ENCODE results near the gene AMOT. TPM values are rescaled to one million over a fixed set of nuclear protein-coding genes. Genes with fewer than 3 reads are reported as not detected.

The AMOT gene
- total RNA-seq, 2 experiments from 2014 or later: 1.1 to 1.4 TPM

DNA sequence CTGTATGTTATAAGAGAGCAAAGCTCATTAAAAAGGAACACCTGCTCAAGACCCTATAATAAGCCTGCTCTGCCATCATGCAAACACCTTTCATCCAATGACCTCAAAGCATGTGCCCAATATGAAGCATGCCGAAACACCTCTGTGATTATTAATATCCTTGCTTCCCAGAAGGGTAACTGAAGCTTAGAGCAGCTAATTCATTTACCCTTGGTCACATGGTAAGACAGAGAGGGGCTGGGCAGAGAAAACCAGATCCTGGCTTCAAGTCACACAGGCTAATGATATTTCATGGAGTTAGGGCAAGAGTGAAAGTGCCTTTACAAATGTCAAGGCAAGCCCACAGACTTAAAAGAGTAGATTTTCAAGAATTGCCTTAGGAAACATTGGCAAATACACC lies 5.6 kb downstream of the AMOT start:
- POLR2A ChIA-PET: no interaction called here
- H3K36me3 Mint-ChIP-seq: no peaks in the 10 kb centered on the region

DNA sequence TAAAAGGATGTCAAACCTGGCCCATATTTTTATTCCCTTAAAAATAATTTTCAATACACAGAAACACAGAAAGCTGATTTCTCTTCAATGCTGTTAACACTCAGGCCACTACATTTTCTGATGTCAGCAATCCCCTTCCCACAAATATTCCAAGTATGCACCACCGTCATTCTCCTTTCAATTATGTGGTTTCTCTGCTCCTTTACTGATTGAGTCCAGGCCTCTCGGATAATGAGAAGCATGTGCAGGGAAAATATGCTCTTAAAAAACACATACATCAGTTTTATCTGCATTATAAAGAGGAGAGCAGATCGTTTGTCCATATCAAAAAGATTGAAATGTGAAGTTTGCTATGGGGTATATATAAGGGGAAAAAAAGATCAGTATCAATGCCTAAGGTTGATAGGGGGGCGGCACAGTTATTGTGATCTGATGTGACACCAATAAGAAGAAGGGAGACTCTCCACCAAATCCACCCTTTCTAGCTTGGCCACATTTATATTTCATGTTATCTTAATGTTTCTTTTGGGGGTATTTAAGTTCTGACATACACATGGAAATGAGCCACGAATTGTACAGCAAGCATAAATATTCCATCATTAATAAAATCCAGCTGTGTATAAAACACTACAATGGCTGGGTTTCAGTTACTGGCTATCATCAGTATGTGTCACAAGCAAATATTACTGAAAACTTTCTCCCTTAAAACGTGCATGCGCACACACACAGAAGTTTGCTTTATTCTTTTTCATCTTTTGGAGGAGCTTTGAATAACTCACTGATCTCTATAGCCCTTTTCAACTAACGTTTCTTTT lies 6.4 kb downstream of the AMOT start:
- intact Hi-C loops (cut with micrococcal nuclease): no loop called here
- no peaks in the 10 kb centered on the region for H3K27me3 Mint-ChIP-seq
- H3K4me1 Mint-ChIP-seq (ENCODE audit: low read depth): no peaks in the 10 kb centered on the region
- no peaks in the 10 kb centered on the region for H3K36me3 Mint-ChIP-seq
- no peak overlapping the region for H3K4me3 Mint-ChIP-seq
- POLR2A ChIA-PET: no interaction called here
- DNase-seq: no peak
- no peaks in the 10 kb centered on the region for H3K9me3 Mint-ChIP-seq
- H3K27ac Mint-ChIP-seq: no peak overlapping the region
- CTCF ChIA-PET: no interaction called here

More for the DNA sequence above, 5.6 kb downstream of the AMOT start:
- no peak overlapping the region for H3K4me3 Mint-ChIP-seq
- H3K27ac Mint-ChIP-seq: no peak overlapping the region
- peaks cover 5% of the 10 kb centered on the region for H3K4me1 Mint-ChIP-seq (ENCODE audit: low read depth)
- no peaks in the 10 kb centered on the region for H3K9me3 Mint-ChIP-seq
- intact Hi-C loops (cut with micrococcal nuclease): no loop called here
- no peak for DNase-seq
- H3K27me3 Mint-ChIP-seq: no peaks in the 10 kb centered on the region
- CTCF ChIA-PET: no interaction called here

DNA sequence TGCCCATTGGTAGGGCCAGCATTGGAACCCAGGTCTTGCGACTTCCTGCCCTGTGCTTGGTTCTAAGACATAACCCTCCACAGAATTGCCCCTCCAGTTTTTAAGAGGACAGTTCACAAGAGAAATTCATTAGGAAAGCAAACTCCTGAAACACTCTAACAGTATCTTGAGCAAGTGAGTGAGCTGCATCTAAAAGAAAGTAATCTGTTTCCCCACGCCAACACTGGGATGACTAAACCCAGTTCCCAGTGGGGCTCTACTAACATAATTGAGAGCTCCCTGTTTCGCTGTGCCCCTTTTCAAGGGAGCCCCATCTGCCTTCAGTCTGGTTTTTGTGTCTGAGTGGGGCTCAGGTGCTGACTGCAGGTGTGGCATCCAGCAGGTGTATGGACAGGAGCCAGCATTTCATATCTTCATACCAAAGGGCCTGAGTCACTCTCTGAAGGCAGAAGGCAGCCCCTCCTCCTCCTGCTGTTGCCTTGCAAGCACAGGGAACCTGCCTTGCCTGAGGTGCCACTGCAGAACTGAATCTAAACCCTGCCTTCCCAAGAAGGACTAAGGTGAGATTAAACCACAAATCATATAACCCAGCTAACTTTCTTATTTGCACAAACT lies 8.0 kb downstream of the AMOT start:
- H3K9me3 Mint-ChIP-seq: no peaks in the 10 kb centered on the region
- no peaks in the 10 kb centered on the region for H3K36me3 Mint-ChIP-seq
- POLR2A ChIA-PET: no interaction called here
- intact Hi-C loops (cut with micrococcal nuclease): no loop called here
- no peak for DNase-seq
- no peaks in the 10 kb centered on the region for H3K4me1 Mint-ChIP-seq (ENCODE audit: low read depth)
- H3K4me3 Mint-ChIP-seq: no peak overlapping the region
- CTCF ChIA-PET: no interaction called here
- no peak overlapping the region for H3K27ac Mint-ChIP-seq
- no peaks in the 10 kb centered on the region for H3K27me3 Mint-ChIP-seq

DNA sequence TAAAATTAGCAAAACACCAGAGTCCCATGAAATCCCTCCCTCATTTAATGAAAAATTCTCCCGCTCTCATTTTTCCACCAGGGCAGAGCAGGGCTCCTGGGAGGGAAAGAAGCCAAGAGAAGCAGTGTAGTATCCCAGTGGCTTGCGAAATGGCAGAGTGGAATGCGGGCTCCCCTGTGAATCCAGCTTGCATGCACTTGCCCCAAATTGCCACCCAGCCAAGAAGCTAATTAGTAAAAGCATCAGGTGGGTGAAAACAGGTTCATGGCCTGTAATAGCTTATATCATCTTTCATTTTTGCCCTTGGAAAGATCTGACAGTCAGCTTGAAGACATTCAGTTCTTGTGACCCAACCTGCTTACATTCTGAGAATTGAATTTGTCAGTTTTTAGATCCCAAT lies 10.1 kb downstream of the AMOT start:
- no peaks in the 10 kb centered on the region for H3K4me1 Mint-ChIP-seq (ENCODE audit: low read depth)
- intact Hi-C loops (cut with micrococcal nuclease): no loop called here
- H3K4me3 Mint-ChIP-seq: no peak overlapping the region
- no peak for DNase-seq
- no peaks in the 10 kb centered on the region for H3K36me3 Mint-ChIP-seq
- H3K9me3 Mint-ChIP-seq: no peaks in the 10 kb centered on the region
- ChIA-PET CTCF (no interaction called here), POLR2A (no interaction called here)
- H3K27me3 Mint-ChIP-seq: no peaks in the 10 kb centered on the region
- no peak overlapping the region for H3K27ac Mint-ChIP-seq

DNA sequence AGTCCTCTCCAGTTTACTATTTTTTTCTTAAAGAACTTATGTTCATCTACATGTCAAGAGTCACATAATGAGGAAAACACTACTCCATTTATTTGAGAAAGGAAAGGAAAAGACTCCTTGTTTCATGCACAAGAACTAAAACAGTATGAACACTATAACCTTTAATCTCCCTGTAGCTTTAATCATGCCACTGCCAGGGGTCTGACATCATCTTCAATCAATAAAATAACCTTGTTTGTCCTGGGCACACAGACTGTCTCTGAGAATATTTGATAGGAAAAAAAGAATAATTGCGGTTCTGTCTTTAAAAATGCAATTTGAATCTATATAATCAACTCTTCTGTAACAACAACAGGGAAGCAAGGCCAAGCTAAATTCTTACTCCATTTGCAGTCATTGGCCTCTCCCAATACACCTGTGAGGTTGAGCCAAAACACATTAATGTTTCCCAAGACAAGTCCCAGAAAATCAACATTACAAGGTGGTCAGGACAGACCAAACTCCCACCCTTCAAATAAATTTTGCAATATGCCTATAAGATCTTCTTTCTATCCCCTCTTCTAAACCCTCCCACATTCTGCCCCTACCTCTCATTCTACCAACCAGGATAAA lies 13.2 kb downstream of the AMOT start:
- Mint-ChIP-seq H3K27ac (no peak overlapping the region), H3K4me1 (ENCODE audit: low read depth) (no peaks in the 10 kb centered on the region), H3K27me3 (no peaks in the 10 kb centered on the region), H3K4me3 (no peak overlapping the region), H3K9me3 (no peaks in the 10 kb centered on the region), H3K36me3 (no peaks in the 10 kb centered on the region)
- CTCF ChIA-PET: no interaction called here
- no peak for DNase-seq
- intact Hi-C loops (cut with micrococcal nuclease): no loop called here
- POLR2A ChIA-PET: no interaction called here

DNA sequence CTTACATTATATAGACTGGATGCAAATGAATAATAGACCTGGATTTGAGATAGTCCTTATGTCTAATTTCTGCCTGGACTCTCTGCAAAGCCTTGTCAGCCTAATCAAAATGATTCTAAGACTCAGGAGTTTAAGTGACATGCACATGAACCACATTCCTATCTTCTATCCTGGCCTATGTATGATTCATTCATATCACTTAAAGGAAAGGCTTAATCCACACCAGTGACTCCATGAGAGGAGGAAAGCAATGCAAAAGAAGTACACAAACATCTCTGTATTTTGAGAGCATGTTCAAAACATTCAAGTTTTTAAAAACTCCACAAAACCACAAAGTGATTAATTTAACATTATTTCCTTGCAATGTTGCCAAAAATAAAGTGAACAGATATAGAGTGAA lies 14.6 kb downstream of the AMOT start:
- Mint-ChIP-seq H3K9me3 (no peaks in the 10 kb centered on the region), H3K4me1 (ENCODE audit: low read depth) (no peaks in the 10 kb centered on the region), H3K36me3 (no peaks in the 10 kb centered on the region), H3K27me3 (no peaks in the 10 kb centered on the region), H3K4me3 (no peak overlapping the region), H3K27ac (no peak overlapping the region)
- ChIA-PET POLR2A (no interaction called here), CTCF (no interaction called here)
- intact Hi-C loops (cut with micrococcal nuclease): no loop called here
- DNase-seq: no peak

DNA sequence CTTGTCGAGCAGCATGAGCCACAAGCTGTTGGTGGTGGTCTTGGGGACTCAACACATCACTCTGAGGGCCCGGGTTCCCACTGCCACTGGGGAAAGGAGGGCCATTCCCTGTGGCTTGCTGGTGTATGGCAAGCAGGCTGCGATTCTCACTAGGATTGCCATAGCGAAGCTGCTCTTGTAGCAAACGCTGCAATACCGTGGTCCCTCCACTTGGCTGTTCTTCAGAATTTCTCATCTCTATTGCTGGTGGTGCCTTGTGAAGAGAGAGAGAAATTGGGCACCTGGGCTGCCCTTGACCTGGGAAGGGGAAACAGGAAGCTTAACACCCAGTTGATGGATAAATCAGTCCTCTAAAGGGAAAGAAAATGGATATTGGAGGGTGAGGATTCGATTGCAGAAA lies 17.7 kb downstream of the AMOT start:
- Mint-ChIP-seq H3K4me1 (ENCODE audit: low read depth) (peaks cover 8% of the 10 kb centered on the region), H3K36me3 (no peaks in the 10 kb centered on the region), H3K4me3 (no peak overlapping the region), H3K27ac (no peak overlapping the region), H3K9me3 (no peaks in the 10 kb centered on the region), H3K27me3 (no peaks in the 10 kb centered on the region)
- intact Hi-C loops (cut with micrococcal nuclease): no loop called here
- CTCF ChIA-PET: no interaction called here
- POLR2A ChIA-PET: no interaction called here
- DNase-seq: no peak

DNA sequence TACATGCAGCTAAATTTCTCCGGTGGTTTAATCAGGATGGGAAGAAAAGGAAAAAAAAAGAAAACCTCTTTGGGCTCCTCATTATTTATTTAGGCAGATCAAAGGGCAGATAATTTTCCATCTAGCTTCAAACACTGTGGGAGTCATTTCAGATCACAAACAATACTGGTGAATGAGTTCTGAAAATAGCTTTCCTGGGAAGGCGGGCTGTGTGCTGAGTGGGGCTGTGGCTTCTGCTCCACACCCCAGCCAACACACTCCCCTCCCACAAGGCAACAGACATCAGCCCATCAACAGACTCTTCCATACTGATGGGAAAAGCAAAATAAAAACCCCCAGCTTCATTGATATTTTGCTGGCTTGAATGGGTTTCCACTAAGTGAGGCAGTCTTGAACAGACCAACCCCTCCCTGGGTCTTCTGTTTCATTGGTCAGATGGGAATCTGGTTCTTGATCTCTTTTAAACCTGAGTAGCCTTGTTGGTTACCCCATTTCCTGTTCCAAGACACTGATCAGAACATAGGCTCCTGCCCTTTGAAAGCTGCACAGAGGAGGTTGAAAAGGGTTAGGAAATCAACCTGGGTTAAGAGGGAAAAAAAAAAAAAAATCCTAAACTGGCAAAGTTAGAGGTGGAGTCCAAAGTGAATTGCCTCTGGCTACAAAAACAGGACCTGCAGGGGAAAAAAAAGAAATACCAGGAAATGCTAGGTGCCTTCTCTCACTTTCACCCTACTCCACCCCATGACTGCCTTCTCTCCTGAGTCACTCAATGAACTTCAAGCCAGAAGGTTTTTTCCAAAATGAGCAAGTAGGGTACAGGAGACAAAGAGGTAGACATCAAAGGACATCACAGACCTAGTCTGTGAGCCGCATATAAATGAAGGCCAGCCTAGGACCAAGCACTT lies 20.0 kb downstream of the AMOT start:
- H3K36me3 Mint-ChIP-seq: no peaks in the 10 kb centered on the region
- CTCF ChIA-PET: no interaction called here
- H3K4me3 Mint-ChIP-seq: no peak overlapping the region
- no peaks in the 10 kb centered on the region for H3K9me3 Mint-ChIP-seq
- intact Hi-C loops (cut with micrococcal nuclease): no loop called here
- peaks cover 8% of the 10 kb centered on the region for H3K4me1 Mint-ChIP-seq (ENCODE audit: low read depth)
- no peaks in the 10 kb centered on the region for H3K27me3 Mint-ChIP-seq
- POLR2A ChIA-PET: no interaction called here
- DNase-seq: no peak
- no peak overlapping the region for H3K27ac Mint-ChIP-seq

DNA sequence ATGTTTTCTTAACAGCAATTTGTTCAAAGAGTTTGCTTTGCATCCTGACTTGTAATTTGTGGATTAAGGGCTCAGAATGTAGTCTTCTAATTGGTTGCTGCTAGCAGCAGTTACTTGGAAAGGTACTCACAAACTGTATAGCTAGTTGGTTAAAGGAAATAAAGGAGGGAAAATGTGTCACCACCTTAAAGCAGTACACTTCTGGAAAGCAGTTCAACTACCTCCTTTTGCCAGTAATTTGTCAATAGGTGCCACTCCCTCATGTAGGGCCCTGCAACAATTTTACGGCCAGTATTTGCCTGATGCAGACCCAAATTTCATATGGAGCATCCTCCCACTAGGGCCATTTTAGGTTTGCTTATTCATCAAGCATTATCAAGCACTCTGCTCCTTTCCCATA lies 20.8 kb downstream of the AMOT start:
- POLR2A ChIA-PET: no interaction called here
- DNase-seq: no peak
- Mint-ChIP-seq H3K27me3 (no peaks in the 10 kb centered on the region), H3K9me3 (no peaks in the 10 kb centered on the region), H3K4me3 (no peak overlapping the region), H3K27ac (no peak overlapping the region), H3K4me1 (ENCODE audit: low read depth) (peaks cover 8% of the 10 kb centered on the region), H3K36me3 (no peaks in the 10 kb centered on the region)
- intact Hi-C loops (cut with micrococcal nuclease): no loop called here
- CTCF ChIA-PET: no interaction called here

DNA sequence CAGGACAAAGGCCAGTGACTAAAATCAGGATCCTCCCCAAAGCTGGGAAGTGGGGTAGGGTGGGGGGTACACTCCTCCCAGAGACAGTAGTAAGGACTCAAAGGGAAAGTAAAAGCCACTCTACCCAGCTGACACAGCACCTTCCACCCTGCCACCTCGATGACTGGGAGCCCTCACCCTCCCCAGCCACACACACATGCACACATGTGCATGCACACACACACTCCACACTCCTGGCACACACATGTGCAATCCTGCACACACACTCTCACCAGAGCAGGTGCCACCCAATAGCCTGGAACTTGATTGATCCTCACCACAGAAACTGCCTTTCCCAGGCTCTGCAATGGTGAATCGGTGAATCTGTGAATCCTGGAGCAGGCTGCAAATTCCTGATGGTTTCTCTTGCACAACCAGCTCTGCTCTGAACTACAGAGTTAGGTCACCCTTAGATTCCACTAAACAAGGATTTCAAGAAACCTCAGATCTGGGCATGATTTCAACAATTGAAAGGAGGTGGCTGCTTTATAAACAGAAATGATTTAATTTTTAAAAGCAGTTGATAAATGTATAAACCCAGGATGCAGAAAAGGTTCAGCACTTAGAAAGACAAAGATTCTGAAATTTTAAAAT lies 21.5 kb downstream of the AMOT start:
- H3K36me3 Mint-ChIP-seq: no peaks in the 10 kb centered on the region

DNA sequence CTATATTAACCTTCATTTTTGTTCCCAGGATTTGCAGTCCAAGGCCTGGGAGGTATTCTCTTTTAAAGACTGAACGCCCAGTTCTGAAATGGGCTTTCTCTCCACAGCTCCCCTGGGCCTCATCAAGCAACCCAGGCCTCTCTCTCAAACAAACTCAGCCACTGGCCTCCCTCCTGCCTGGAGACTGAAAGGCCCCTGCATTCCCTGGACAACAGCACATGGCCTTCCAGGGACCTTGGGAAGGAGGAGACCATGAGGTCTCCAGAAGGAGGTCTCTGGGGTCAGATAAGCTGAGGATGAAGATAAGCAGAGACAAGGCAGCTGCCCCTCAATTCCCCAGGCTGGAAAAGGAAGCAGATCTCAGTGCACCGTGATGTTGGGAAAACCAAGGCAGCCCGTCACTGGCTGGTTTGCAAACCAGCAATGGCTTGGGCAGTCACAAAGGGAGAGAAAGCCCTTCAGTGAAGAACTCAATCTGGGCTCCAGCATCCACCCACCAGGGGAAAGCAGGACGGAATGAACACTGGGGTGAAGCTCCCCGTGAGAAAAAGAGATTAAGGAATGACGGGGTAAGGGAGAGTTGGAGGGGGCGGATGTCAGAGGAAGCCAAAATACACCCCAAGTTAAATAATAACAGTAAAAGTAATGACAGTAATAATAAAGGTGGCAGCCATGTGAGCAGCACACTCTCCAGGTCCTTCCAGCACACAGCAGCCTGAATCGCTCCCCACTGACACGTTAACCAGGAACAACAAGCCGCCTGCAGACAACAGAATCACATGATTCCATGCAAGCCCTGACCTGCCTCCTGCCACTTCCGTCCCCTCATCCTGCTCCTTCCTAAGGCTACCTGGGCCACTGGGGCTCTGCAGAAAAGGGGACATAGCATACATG lies 22.3 kb downstream of the AMOT start:
- no peak overlapping the region for H3K27ac Mint-ChIP-seq
- no peaks in the 10 kb centered on the region for H3K36me3 Mint-ChIP-seq
- no peaks in the 10 kb centered on the region for H3K9me3 Mint-ChIP-seq
- peaks cover 8% of the 10 kb centered on the region for H3K4me1 Mint-ChIP-seq (ENCODE audit: low read depth)
- POLR2A ChIA-PET: no interaction called here
- CTCF ChIA-PET: no interaction called here
- intact Hi-C loops (cut with micrococcal nuclease): no loop called here
- no peak for DNase-seq
- no peak overlapping the region for H3K4me3 Mint-ChIP-seq
- H3K27me3 Mint-ChIP-seq: no peaks in the 10 kb centered on the region

More for the DNA sequence above, 21.5 kb downstream of the AMOT start:
- H3K4me3 Mint-ChIP-seq: no peak overlapping the region
- no peak overlapping the region for H3K27ac Mint-ChIP-seq
- no peaks in the 10 kb centered on the region for H3K9me3 Mint-ChIP-seq
- no peaks in the 10 kb centered on the region for H3K27me3 Mint-ChIP-seq
- intact Hi-C loops (cut with micrococcal nuclease): no loop called here
- H3K4me1 Mint-ChIP-seq (ENCODE audit: low read depth): peaks cover 8% of the 10 kb centered on the region
- CTCF ChIA-PET: no interaction called here
- DNase-seq: no peak
- POLR2A ChIA-PET: no interaction called here

All from activated CD4-positive, alpha-beta memory T cell treated with anti-CD3 and anti-CD28 coated beads for 36 hours (primary cell).